HG02973 (cell line): ENCODE measurements around the gene ASB3.
"Not testable (repeated sequence)": the region's sequence is repeated elsewhere in the genome, so short reads cannot be mapped to it uniquely, and the experiment has no call there.

Experiments used
- ATAC-seq: cut with Tn5 transposase; IDR thresholded peaks from one replicate; pipeline ENCODE4 v1.9.1; 2021; ENCODE audit warnings: moderate library complexity; ENCODE audit not compliant: unreplicated experiment

Gene ASB3

GRCh38 chr2:53786705-53787613, at the start of gene ASB3, which contains the start of gene ERLEC1:
Gene ASB3, minus strand, starts transcription at chr2:53786953. Its CDS starts 21,381 bp downstream, at chr2:53765572.
Gene ERLEC1, plus strand, starts transcription at chr2:53787044. Its CDS starts 167 bp downstream, at chr2:53787211.
- ATAC-seq, result peak; percentile 91

- not testable (repeated sequence) for ATAC-seq
Measured at GRCh38 chr2:53829980-53830290, 43.2 kb upstream of the ASB3 start.

GRCh38 chr2:53829273-53829979, 42.7 kb upstream of the ASB3 start:
- no peak for ATAC-seq

GRCh38 chr2:53828331-53828730, 41.6 kb upstream of the ASB3 start:
- ATAC-seq, result no peak

- ATAC-seq, result no peak
Measured at GRCh38 chr2:53827398-53828175, 40.8 kb upstream of the ASB3 start.

GRCh38 chr2:53826587-53827397, 40.0 kb upstream of the ASB3 start:
- ATAC-seq, result no peak

- ATAC-seq, result no peak
Measured at GRCh38 chr2:53826030-53826410, 39.3 kb upstream of the ASB3 start.

GRCh38 chr2:53823639-53824038, 36.9 kb upstream of the ASB3 start:
- ATAC-seq, result not testable (repeated sequence)

GRCh38 chr2:53821810-53822209, 35.1 kb upstream of the ASB3 start:
- no peak for ATAC-seq

- no peak for ATAC-seq
Measured at GRCh38 chr2:53820711-53821110, 34.0 kb upstream of the ASB3 start.

GRCh38 chr2:53820048-53820447, 33.3 kb upstream of the ASB3 start:
- no peak for ATAC-seq

GRCh38 chr2:53819634-53820033, 32.9 kb upstream of the ASB3 start:
- no peak for ATAC-seq

GRCh38 chr2:53818854-53819435, 32.2 kb upstream of the ASB3 start:
- ATAC-seq, result no peak

- no peak for ATAC-seq
Measured at GRCh38 chr2:53813151-53813550, 26.4 kb upstream of the ASB3 start.

- no peak for ATAC-seq
Measured at GRCh38 chr2:53811601-53812000, 24.8 kb upstream of the ASB3 start.

GRCh38 chr2:53802617-53803151, 15.9 kb upstream of the ASB3 start:
- ATAC-seq, result no peak

- ATAC-seq, result no peak
Measured at GRCh38 chr2:53801547-53801946, 14.8 kb upstream of the ASB3 start.

GRCh38 chr2:53793821-53794220, 7.1 kb upstream of the ASB3 start:
- no peak for ATAC-seq

GRCh38 chr2:53793261-53793660, 6.5 kb upstream of the ASB3 start:
- ATAC-seq, result no peak
